Stimulated activated CD4-positive, alpha-beta T cell treated with anti-CD3 and anti-CD28 coated beads, Interleukin-1b, Interleukin-23, amount 100 ng/mL, for 1 hour (primary cell): ENCODE data around the gene SLC18A3.

Experiments used
- DNase-seq, 2 donors: peaks; one replicate each; pipeline ENCODE4 v3.0.0-alpha.2; 2020; ENCODE audit warnings: low read depth in 2 of 2

The SLC18A3 gene

DNA sequence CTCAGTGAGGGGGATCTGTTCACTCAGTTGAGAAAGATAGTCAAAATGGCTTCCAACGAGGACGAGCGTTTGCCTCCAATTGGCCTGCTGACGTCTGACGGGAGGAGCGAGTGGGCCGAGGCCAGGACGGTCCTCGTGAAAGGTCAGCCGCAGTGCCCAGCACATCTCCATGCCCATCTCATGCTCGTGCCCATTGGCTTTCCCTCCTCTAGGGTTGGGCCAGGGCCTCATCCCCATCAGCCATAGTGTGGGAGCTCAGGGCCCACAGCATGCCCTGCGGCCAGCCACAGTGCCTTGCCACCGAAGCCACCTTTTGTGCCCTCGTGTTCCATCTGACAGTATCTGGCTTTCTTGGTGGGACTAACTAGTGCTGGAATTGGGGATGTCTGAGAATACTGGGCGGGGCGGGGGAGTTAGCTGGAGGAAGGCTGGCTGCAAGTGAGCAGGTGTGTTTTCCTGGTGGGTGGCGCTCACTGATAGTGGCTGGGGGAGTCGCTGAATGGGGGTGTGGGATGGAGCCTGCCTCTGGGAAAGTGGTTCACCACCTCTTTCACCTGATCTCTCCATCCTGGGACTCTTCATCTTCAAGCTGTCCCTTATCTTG, 17.6 kb downstream of the SLC18A3 start:
- no peak for DNase-seq

DNA sequence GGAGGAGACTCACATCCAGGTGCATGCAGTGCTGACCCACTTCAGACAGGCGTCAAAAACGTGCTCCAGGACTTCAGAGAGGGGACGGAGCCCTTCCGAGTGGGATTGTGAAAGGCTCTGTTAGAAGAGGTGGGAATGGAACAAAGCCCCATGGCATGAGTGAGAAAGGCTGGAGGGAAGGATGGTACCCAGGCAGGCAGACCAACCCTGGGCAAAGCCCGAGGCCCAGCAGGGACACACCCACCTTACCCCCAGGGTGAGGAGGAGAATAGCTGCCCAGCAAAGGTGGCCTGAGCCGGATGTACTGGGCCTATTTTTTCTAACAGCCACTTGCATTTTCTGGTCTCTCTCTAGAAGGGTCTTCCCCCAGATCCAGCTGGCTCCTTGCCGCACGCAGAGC, 18.5 kb downstream of the SLC18A3 start:
- no peak for DNase-seq

DNA sequence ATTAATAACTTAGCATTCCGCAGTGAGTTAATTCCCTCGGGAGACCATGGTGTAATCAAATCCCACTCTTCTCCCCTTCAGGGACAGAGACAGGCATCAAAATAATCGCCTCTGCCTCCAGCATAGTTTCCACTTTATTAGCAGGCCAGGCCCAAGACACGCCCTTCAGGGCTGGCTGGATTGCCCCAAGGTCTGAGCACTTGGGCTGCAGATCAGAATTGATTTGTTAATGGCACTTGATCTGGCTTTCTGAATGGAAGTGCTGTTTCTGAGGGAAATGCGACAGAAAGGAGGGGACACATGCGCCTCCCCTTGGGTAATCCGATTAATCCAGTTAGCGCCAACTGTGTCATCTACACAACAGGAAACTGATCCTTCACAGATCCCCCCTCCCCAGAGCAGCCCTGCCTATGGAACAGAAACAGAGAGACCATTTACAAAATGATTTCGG, 19.3 kb downstream of the SLC18A3 start:
- DNase-seq, result no peak

DNA sequence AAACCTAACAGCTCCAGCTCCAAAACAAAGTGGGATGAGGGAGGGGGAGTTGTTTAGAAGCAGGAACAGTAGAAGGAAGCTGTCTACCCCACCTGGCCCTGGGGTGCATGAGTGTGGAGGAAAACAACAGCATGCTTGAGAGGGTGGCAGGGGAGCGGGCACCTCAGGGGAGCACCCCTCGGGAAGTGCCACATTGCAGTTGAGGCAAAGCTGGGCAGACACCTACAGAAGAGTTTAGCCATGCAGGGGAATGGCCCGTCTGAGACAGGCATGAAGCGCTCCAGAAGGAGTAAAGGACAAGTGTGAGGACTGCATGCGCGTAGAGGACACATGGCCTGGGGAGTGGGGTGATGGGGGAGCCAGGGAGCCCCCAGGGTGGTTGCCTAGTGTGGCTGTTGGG, 21.9 kb downstream of the SLC18A3 start:
- DNase-seq, result no peak

DNA sequence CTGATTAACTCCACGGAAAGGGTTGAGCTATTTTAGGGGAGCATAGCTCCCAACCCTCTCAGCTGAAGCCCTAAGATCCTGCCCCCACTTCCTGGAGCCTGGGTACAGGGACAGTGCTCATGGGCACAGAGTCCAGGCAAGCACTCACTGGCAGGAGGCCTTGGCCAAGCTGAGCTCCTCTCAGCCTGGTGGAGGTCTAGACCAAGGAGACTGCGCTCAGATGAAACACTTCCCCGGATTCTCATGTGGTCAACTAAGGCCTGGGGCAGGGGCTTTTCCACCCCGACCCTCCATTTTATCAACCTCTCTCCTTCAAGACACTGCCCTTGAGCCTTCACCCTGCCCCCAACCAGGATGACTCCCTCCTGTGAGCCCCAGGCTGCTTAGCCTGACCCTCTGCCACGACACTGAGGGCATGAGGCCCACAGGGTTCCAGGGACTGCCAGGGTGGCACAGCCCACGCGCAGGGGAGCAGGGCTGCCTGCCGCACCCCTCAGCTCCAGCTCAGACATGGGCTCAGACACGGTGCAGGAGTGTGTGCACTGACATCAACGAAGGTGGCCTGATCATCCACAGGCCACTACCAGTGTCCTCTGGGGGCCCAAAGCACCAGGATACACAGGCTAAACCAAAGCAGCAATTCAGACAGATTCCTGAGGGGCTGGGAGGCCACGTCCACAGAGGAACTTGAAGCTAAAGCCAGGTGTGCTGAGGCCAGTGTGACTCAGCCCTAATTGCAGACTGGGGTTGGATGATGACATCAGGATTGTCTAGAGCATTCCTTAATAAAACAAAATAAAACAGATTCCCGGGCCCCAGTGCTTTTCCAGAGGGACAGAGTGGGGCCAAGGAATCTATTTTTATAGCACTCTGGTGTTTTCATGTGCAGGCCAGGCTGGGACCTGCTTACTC, 22.6 kb downstream of the SLC18A3 start:
- DNase-seq, result no peak

DNA sequence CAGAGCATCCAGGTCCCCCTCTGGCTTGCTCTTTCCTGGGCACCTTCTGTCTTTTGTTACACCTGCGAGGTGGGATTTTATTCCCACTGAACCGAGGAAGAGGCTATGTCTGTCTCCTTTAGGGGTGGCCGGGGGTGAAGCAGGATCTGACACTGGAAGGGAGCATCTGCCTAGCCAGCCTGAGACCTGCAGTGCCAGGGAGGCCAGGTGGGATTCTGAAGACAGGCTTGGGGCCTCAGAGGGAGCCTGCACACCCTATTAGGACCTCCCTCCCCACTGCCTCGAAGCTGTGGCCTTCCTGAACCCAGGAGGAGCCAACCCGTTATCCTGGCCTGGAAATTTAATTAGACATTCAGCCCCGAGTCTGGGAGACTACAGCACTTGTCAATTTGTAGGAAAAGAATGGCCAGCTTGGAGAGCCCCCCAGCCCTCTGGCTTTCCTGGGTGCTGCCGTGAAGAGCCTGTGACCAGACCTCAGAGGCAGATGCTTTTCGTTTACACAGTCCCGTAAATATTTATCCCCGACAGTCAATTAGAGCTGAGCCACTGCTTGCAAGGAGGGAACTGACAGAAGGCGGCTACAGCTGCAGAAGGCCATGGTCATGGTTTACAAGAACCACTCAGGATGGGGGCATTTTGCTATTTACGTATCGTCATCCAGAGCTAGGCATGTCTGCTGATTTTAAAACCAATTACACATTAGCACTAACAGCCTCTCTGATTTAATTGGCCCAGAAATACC, 23.4 kb downstream of the SLC18A3 start:
- no peak for DNase-seq

DNA sequence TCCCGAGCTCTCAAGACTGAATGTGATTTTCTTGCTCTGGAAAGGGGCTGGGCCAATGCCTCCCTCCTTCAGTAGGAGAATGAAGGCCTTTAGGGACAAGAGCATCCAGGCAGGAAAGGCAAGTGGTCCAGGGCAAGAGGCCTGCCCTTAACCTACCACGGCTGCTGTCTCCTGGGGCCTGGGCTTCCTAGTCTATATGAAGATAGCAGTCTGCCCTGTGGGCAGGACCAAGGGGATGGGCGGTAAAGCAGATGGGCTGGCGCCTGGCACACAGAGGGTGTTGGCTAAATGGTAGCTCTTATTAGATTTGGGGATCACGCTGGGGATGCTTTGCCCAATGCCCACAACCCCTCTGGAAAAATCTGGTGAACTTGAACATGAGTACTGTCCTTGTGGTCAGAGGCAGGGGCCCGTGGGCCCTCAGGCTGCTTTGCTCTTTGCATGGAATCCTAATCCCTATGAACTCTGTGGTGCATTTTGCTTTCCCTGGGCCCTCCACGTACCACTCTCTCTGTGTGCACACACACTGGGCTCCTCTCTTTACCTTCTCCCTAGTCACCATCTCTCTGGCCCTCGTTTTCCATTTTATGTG, 24.1 kb downstream of the SLC18A3 start:
- DNase-seq, result no peak

DNA sequence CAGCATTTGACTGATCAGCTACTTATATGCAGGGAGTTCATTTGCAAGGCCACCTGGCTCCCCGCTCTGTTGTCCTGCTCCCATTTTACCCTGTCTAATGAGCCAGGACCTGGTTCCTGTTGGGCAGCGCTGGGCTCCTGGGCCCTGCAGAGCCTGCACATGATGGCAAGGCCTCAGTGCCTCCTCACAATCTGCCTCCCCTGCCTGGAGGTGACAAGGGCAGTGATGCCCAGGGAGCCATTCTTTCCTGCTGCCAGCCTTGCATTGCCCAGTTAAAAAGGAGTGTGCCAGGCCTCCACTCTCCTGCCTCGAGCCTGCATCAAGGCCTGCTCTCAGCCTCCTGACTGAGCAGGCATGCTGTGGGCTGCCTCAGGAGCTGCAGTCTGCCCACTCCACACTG, 32.2 kb downstream of the SLC18A3 start:
- DNase-seq, result no peak

DNA sequence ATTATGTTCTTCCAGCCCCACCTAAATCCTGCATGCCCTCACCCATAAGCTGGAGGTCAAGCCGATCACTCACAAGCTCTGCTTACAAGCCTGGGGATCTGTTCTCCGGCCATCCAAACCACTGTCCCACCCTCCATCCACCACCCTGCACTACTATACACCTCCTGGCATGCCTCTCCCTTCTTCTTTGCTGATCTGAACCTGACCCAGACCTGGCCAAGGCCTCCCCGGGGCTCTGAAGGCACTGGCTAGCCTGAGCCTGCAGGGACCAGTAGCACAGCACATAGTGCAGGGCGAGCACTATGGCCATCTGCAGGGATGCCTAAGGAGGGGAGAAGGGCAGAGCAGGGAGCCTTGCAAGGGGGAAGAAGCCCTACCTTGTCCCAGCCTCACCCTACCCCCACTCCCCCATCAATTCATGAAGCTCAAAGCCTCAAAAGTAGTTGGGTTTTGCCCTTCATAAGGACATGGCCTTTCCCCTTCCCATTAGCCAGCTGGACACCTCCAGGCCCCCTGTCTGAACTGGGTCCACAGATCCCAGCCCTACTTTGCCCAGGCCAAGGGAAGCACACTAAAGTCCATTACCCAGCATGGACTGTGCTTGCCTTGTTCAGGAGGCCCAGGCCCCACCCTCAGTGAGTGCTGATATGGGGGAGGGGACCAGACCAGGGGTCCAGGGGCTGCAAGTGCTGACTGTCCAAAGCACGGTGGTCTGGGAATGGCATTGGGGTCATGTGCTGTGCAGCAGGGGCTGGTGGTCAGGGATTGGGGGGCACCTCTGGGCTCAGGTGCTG, 33.3 kb downstream of the SLC18A3 start:
- DNase-seq, result no peak

DNA sequence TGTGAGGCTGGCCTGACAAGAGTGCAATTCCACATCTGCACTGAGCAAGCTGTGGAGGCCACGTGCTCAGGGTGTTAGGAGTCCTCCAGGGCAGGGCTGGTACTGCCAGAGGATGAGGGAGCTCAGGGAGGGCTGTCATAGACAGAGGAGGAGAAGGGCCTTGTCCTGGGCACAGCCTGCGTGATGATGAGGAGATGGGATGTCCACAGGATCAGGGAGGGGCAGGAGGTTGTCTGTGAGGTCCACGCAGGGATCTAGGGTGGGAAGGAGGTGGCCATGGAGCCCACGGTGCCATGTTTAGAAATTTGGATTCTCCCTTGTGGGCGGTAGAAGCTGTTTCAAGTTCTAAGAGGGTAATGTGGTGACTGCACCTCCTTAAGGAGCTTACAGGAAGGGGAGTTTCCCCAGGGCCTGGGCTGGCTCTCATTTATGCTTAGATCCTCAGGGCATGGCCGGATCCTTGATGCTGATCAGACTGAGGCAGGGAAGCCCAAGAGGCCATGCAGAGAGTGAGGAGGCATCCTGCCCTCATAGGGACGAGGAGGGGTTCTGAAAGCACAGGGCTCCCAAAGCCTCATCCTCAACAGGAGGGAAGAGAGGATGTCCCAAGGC, 34.0 kb downstream of the SLC18A3 start:
- DNase-seq, result no peak

DNA sequence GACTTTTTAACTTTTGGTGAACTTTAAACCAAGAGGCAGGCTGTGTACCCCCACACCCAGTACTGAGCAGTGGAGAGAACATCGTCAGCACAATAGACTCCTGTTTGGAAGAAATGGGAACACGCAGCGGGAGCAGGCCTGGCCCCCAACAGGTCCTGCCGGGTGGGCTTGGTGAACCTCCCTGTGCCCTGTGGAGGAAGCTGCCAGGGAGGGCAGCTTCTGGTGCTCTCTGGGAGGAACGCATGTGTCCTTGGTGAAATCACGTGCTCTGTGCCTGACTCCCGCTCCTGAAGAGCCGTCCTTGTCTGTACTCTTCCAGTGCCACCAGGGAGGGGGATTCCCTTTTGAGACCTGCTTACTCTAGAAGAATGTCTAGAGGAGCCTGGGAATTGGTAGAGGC, 35.3 kb downstream of the SLC18A3 start:
- DNase-seq, result no peak

DNA sequence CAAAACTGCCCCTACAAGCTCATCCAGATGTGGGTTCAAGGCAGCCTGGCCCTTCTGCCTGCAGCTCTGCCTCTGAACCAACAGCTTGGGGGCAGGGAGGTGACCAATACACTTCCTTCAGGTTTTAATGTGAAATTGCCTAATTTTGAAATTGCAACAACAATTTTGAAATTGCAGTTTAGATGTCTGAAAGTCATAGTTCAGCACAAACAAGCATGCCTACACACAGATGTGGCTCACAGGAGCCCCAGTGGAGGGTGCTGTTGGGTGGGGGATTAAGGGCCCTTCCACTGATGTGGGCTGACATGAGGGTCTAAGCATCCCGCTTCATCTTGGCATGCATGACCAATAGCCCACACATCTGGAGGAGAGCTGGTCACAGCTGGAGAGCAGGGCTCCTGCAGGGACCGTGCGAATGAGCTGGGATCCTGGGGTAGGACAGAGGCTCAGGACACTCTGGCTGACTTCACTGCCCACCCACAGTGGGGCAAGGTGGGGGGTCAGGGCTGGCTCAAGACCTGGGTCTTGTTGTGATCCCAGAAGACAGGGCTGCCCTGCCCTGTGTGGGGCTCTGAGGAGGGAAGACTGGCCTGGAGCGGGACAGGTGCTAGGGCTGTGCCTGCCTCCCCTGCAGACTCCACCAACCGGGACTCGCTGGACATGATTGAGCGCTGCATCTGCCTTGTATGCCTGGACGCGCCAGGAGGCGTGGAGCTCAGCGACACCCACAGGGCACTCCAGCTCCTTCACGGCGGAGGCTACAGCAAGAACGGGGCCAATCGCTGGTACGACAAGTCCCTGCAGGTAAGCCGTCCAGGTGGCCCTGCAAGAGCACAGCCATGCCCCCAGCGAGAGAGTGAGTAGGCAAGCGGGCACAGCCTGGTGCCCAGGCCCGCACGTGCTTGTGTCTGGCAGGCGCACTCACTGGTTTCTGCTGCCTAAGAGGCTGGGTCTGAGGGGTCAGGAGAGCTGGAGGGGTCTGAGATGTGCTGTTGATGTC, 36.1 kb downstream of the SLC18A3 start:
- no peak for DNase-seq

DNA sequence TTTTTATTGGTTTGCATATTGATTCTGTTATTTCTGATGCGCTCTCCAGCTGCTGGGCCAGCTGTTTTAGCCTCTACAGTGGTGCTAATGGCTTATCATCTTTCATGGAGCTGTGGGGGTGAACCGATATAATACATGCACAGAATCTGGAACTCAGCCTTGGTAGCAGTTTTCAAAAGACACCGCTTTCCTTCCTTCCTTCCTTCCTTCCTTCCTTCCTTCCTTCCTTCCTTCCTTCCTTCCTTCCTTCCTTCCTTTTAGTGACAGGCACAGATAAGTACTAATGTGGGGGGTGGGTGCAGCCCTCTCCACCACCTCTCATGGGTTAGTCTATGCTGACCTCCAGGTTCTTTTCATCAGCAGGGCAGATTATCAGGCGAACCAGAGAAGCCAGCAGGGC, 37.4 kb downstream of the SLC18A3 start:
- DNase-seq, result no peak

DNA sequence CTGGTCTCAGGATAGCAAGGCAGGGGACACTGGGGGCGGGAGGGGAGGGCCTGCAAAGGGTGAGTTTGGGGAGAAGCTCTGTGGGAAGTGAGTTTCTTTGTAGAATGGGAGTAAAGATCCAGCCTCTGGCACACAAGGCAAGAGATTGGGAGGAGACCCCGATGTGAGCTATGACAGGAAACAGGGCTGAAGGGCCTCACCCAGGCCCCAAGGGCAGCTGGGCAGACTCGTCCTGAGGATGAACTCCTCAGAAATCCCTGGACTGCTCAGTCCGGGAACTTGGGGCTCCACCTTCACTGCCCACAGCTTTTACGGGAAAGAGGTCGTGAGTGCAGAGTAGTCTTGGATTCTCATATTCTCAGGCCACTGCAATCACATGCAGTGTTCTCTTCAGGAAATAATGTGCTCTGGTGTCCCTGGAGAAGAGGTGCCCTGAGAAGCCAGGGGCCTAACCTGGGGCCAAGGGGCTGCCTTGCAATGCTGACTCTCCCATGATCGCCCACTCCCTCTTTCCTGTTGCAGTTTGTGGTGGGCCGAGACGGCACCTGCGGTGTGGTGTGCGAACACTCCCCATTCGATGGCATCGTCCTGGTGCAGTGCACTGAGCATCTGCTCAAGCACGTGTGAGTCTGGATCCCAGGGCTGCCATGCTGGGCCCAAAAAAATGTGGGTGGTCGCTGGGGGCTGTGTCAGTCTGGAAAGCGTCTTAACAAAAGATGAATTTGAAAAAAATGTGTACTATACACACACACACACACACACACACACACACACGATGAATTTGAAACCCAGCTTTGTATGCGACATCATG, 38.1 kb downstream of the SLC18A3 start:
- no peak for DNase-seq

DNA sequence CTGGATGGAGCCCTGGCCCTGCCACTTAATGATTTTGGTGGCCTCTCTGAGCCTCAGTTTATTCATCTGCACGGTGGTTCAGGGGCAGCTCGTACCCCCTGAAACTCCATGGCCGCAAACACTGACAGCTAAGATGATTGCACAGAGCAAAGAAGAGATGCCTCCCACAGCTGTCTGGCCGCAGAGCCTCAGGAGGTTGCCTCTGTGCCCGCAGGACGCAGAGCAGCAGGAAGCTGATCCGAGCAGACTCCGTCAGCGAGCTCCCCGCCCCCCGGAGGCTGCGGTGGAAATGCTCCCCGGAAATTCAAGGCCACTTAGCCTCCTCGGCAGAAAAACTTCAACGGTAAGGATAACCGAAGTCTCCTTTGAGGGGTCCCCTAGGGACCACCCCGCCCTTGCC, 39.2 kb downstream of the SLC18A3 start:
- DNase-seq, result no peak

DNA sequence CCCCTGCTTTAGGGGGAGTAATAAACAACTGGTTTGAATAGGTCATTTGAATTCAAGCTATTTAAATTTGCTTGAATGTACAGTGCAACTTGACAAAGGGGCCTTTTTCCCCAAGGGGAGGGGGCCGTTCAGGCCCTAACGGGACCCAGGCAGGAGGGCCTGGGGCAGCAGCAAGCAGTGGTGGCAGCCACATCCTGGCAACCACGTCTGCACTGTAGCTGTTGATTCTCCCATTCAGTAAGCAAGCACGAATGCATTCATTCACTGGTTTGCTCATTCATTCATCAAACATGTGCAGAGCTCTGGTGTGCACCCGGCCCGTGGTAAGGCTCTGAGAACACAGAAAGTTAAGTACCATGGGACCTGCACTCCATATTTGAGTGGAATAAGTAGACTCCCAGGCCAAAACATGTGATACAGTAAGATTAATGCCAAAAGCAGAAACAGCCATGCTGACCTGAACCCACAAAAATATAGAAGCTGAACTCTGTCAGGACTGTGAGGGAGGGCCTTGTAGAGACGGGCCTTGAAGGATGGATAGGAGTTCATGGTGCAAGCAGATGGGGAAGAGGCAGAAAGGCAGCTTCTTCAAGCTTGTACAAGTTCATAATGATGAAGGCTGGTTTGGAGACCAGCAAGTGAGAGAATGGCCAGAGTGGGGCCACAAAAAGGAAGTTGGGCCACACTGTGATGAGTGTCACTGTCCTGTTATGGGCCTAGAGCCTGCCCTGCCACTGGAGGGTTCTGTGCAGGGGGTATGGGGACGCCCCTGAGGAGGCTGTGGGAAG, 40.0 kb downstream of the SLC18A3 start:
- no peak for DNase-seq

DNA sequence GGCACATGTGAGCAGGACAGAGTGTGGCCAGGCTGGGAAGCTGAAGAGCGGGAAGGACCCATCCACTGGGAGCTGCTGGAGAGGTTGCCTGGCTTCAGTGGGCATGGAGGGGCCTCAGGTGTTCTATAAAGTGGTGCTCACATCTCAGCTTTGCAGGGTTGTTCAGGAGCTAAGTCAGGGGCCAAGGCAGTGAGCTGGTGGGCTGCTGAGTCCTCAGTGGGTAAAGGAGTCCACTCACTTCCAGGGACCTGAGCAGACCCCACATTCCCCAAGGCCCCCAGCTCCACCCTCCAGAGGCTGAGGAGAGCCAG, 40.6 kb downstream of the SLC18A3 start:
- DNase-seq, result no peak
